ENCODE results near the gene TRPM8.

DNA sequence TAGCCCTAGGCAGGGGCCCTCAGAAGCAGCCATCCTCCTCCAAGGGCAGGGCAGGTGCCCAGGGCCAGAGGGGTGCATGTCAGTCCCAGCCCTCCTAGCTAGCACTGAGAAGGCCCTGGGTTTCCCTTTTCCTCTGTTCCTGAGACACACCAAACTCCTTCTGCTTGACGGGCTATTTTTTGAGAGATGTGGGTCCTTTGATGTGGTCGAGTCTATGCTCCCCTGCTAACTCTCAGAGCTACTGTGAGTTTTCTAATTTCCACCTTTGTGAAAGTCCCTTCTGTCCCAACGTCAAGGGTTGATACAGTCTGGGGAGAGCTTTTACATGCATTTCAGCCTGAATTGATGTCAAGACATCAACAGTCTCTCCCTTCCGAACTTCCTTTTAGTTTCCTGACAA is 51.4 kb downstream of the TRPM8 start:
- TF ChIP-seq POLR2A (IDR thresholded peaks at IDR 0.05): no peak
- TF ChIP-seq, protein P1, sequence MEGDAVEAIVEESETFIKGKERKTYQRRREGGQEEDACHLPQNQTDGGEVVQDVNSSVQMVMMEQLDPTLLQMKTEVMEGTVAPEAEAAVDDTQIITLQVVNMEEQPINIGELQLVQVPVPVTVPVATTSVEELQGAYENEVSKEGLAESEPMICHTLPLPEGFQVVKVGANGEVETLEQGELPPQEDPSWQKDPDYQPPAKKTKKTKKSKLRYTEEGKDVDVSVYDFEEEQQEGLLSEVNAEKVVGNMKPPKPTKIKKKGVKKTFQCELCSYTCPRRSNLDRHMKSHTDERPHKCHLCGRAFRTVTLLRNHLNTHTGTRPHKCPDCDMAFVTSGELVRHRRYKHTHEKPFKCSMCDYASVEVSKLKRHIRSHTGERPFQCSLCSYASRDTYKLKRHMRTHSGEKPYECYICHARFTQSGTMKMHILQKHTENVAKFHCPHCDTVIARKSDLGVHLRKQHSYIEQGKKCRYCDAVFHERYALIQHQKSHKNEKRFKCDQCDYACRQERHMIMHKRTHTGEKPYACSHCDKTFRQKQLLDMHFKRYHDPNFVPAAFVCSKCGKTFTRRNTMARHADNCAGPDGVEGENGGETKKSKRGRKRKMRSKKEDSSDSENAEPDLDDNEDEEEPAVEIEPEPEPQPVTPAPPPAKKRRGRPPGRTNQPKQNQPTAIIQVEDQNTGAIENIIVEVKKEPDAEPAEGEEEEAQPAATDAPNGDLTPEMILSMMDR (IDR thresholded peaks at IDR 0.05): no peak

Data from testis (tissue), 2 donors.